Sigmoid colon (tissue), 7 donors: ENCODE data around the gene RPS6KA6. TPM values are rescaled to one million over a fixed set of nuclear protein-coding genes. Genes with fewer than 3 reads are reported as not detected.

Experiments
- DNase-seq: peaks from one replicate; pipeline ENCODE4 v3.0.0-alpha.2; 2019
- H3K27ac ChIP-seq, 4 donors: fragments of 200-600 bp; sonication (generic); one replicate each; pipeline ENCODE4 v1.5.1; 2016 to 2019; ENCODE audit warnings: mild to moderate bottlenecking in 1 of 4
- H3K27me3 ChIP-seq, 3 donors: fragments of 200-600 bp; sonication (generic); one replicate each; pipeline ENCODE4 v1.5.1; 2019; ENCODE audit warnings: mild to moderate bottlenecking in 1 of 3
- H3K36me3 ChIP-seq, 4 donors: fragments of 200-600 bp; sonication (generic); one replicate each; pipeline ENCODE4 v1.5.1; 2016 to 2019
- H3K4me1 ChIP-seq, 4 donors: fragments of 200-600 bp; sonication (generic); one replicate each; pipeline ENCODE4 v1.5.1; 2017 to 2019
- H3K4me3 ChIP-seq, 4 donors: fragments of 200-600 bp; sonication (generic); one replicate each; pipeline ENCODE4 v1.5.1; 2017 to 2019; ENCODE audit warnings: mild to moderate bottlenecking in 2 of 4, moderate library complexity in 1 of 4
- H3K9me3 ChIP-seq, 4 donors: fragments of 200-600 bp in 3 of 4; sonication (generic) in 3 of 4; one replicate each; pipeline versions ENCODE4 v1.5.1 to v1.6.1; 2013 to 2019
- EP300 ChIP-seq, 4 donors: sonication (generic); formaldehyde crosslinking; IDR thresholded peaks; one replicate each; pipeline ENCODE4 v1.6.1; 2017; ENCODE audit warnings: antibody characterized with exemption in 4 of 4
- POLR2A ChIP-seq, 2 donors: fragments of 450-650 bp; IDR thresholded peaks; one replicate each; pipeline ENCODE4 v1.6.1; 2016; ENCODE audit warnings: antibody characterized with exemption in 2 of 2, mild to moderate bottlenecking in 2 of 2, moderate library complexity in 2 of 2
- WGBS, 2 donors: extraction: QIAGEN DNeasy Blood & Tissue Kit; methylation state at CpG; one replicate each; pipeline ENCODE4 v1.1.7; 2013; 5-methylcytosine and 5-hydroxymethylcytosine counted together
- intact Hi-C: fragments of 100-400 bp; cut with DNase I; formaldehyde crosslinking; loops from one replicate; pipeline ENCODE4 v1.15.1; 2023
- polyA plus RNA-seq, 3 donors: library from polyadenylated mRNA; stranded (reverse); fragments of 200-250 nt; gene quantifications; one replicate each; pipeline ENCODE4 v1.2.3, GENCODE V29; 2013
- small RNA-seq, 3 donors: library from RNA; depleted of rRNA; stranded (forward); fragments of <200 nt; gene quantifications; one replicate each; pipeline ENCODE3, GENCODE V24; 2016
- total RNA-seq, 4 donors: library from RNA; depleted of rRNA; stranded (reverse); fragments of >200 nt; gene quantifications; one replicate each; pipeline ENCODE4 v1.1.0, GENCODE V29; 2016
- donor health status: healthy with polysubstance abuse.
- donor health status: Bipolar disorder and iron deficiency.
- donor health status: healthy.

Gene RPS6KA6
- total and polyA plus RNA-seq, 7 donors, result 1.8 to 7.2 (median 2.7) TPM

DNA sequence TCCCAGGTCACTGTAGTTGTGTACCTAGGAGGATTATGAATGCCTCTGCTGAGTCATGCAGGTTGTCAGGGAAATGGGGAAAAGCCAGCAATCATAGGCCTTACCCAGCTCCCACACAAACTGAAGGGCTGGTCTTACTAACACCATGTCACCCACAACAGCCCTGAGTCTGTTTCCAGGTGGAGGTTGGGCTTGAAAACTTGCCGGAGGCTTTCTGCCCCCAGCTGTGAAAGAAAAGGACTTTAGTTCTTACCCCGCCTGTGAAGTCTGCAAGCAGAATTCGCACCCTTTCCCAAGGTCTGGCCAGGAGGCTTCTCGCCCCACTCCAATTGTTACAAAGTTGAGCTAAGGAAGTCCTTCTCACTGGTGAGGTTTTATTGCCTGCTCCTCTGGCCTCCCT, 143.9 kb downstream of the RPS6KA6 start:
- Histone ChIP-seq H3K36me3 (no peaks in the 10 kb centered on the region), H3K27me3 (no peaks in the 10 kb centered on the region), H3K9me3 (no peaks in the 10 kb centered on the region), H3K27ac (no peak overlapping the region), H3K4me1 (no peaks in the 10 kb centered on the region), H3K4me3 (no peak overlapping the region)
- 84 to 87% methylated on average over 4 of the region's 4 CpGs for WGBS, 2 donors
- intact Hi-C loops, result no loop called here
- no peak for DNase-seq
- TF ChIP-seq EP300 (IDR thresholded peaks at IDR 0.05) (no peak), POLR2A (IDR thresholded peaks at IDR 0.05) (no peak)

Small RNA genes lying within 50 kb of the gene (small RNA-seq; reads per million reads assigned to genes)
- gene MIR548I4, result 0 reads per million in 3 donors
